ENCODE results near the gene PDE4B.
A peak's percentile ranks its signal among the peaks of the same experiment; 100 is the strongest.

Gene PDE4B

DNA sequence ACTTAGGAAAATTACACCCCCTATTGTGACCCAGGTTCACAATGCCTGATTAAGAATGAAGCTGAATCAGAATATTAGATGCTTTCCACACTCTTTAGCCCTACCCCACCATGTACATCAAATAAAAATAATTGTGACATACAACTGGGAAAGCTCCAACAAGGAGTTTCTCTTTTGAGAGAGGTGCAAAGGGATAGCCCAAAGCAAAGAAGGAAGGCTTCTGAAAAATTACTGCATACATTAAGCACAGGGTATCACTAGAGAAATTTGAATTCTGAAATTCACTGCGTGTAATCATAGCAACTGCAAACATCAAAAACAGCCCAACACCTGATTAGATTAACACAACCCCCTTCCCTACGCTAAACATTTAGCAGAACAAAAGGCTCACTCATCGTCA lies 34.1 kb downstream of the PDE4B start:
- Histone ChIP-seq H3K27ac (no peak overlapping the region), H3K4me3 (ENCODE audit: low read depth, low read length) (no peak overlapping the region), H3K36me3 (replicated peaks) (no peaks in the 10 kb centered on the region), H3K27me3 (replicated peaks) (no peaks in the 10 kb centered on the region)
- TF ChIP-seq, protein P1, sequence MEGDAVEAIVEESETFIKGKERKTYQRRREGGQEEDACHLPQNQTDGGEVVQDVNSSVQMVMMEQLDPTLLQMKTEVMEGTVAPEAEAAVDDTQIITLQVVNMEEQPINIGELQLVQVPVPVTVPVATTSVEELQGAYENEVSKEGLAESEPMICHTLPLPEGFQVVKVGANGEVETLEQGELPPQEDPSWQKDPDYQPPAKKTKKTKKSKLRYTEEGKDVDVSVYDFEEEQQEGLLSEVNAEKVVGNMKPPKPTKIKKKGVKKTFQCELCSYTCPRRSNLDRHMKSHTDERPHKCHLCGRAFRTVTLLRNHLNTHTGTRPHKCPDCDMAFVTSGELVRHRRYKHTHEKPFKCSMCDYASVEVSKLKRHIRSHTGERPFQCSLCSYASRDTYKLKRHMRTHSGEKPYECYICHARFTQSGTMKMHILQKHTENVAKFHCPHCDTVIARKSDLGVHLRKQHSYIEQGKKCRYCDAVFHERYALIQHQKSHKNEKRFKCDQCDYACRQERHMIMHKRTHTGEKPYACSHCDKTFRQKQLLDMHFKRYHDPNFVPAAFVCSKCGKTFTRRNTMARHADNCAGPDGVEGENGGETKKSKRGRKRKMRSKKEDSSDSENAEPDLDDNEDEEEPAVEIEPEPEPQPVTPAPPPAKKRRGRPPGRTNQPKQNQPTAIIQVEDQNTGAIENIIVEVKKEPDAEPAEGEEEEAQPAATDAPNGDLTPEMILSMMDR (IDR thresholded peaks at IDR 0.05; ENCODE audit: low read depth, low read length, missing control alignments) = no peak
- no peak for DNase-seq
- in situ Hi-C loops (cut with HindIII; ENCODE audit: low pct_ligation_motif_present, low sequenced_read_pairs) = no loop called here

DNA sequence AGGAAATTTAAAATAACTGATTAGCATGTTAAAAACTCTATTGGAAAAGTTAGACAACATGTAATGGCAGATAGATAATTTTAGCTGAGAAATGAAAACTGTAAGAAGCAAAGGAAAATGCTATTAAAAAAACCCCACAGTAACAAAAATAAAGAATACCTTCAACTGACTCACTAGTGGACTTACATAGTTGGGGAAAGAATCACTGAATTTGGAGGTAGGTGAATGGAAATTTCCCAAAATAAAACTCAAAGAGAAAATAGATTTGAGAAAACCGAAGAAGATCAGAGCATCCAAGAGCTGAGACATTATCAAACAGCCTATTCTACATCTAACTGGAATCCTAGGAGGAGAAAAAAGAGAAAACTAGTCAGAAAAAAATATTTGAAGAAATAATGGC lies 34.7 kb downstream of the PDE4B start:
- Histone ChIP-seq H3K27ac (no peak overlapping the region), H3K36me3 (replicated peaks) (no peaks in the 10 kb centered on the region), H3K4me3 (ENCODE audit: low read depth, low read length) (no peak overlapping the region), H3K27me3 (replicated peaks) (no peaks in the 10 kb centered on the region)
- TF ChIP-seq, protein P1 (IDR thresholded peaks at IDR 0.05; ENCODE audit: low read depth, low read length, missing control alignments) = no peak
- no peak for DNase-seq
- in situ Hi-C loops (cut with HindIII; ENCODE audit: low pct_ligation_motif_present, low sequenced_read_pairs) = no loop called here

DNA sequence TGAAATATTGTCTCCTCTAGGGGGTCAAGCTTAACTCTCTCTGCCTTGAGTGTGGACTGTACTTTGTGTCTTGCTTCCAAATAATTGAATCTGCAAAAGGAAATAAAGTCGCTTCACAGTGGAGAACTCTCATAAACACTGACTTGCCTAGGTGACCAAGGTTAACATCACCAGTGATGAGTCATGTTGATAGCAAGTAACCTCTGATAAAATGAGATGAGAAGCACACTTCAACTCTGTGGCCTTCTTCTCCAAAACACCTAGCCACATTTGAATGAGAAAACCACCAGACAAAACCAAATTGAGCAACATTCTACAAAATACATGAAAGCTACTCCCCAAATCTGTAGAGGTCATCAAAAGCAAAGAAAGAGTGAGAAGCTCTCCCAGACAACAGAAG lies 37.6 kb downstream of the PDE4B start:
- H3K36me3 ChIP-seq (replicated peaks) = no peaks in the 10 kb centered on the region
- H3K27ac ChIP-seq = no peak overlapping the region
- H3K27me3 ChIP-seq (replicated peaks) = no peaks in the 10 kb centered on the region
- in situ Hi-C loops (cut with HindIII; ENCODE audit: low pct_ligation_motif_present, low sequenced_read_pairs) = no loop called here
- no peak overlapping the region for H3K4me3 ChIP-seq (ENCODE audit: low read depth, low read length)
- no peak for DNase-seq
- TF ChIP-seq, protein P1 (IDR thresholded peaks at IDR 0.05; ENCODE audit: low read depth, low read length, missing control alignments) = no peak

DNA sequence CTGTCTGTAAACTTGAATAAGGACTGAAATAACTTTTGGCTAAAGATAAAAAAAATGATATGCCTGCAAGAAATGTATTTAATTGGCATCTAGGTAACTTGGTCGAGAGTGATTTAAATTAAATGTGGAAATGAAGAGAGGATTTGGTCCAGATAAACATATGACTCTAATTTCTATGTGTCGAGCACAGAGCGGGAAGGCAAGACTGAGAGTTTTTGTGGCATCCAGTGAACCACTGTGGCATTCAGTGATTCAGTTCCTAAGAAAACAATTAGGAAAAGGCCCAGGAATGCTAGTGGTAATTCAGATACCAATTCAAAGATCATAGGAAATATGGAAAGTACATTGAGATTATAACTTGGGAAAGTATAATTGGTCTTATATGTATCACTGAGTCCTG lies 39.6 kb downstream of the PDE4B start:
- no peaks in the 10 kb centered on the region for H3K27me3 ChIP-seq (replicated peaks)
- peak; percentile 35 for DNase-seq
- H3K4me3 ChIP-seq (ENCODE audit: low read depth, low read length) = no peak overlapping the region
- in situ Hi-C loops (cut with HindIII; ENCODE audit: low pct_ligation_motif_present, low sequenced_read_pairs) = no loop called here
- TF ChIP-seq, protein P1 (IDR thresholded peaks at IDR 0.05; ENCODE audit: low read depth, low read length, missing control alignments) = no peak
- no peaks in the 10 kb centered on the region for H3K36me3 ChIP-seq (replicated peaks)
- H3K27ac ChIP-seq = no peak overlapping the region

DNA sequence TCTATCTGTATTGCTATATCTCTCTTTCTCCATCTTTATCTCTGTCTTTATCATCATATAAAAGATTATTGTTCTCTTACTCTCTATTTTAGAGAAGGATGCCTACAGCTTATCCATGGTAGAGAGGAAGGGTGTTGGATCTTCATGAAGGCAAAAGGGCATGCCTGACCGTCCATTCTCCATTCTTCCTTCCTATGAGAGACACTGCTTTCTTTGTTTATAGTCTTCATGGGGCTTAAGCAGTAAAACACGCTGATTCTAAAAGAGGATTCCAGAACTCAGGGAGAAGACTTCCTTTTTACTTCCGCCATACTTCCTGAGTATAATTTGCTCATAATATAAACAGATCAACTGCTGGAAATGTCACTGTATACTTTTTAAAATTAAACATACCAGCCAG lies 44.0 kb downstream of the PDE4B start:
- H3K4me3 ChIP-seq (ENCODE audit: low read depth, low read length) = no peak overlapping the region
- in situ Hi-C loops (cut with HindIII; ENCODE audit: low pct_ligation_motif_present, low sequenced_read_pairs) = no loop called here
- no peaks in the 10 kb centered on the region for H3K27me3 ChIP-seq (replicated peaks)
- no peaks in the 10 kb centered on the region for H3K36me3 ChIP-seq (replicated peaks)
- no peak overlapping the region for H3K27ac ChIP-seq
- DNase-seq = no peak
- TF ChIP-seq, protein P1 (IDR thresholded peaks at IDR 0.05; ENCODE audit: low read depth, low read length, missing control alignments) = no peak

DNA sequence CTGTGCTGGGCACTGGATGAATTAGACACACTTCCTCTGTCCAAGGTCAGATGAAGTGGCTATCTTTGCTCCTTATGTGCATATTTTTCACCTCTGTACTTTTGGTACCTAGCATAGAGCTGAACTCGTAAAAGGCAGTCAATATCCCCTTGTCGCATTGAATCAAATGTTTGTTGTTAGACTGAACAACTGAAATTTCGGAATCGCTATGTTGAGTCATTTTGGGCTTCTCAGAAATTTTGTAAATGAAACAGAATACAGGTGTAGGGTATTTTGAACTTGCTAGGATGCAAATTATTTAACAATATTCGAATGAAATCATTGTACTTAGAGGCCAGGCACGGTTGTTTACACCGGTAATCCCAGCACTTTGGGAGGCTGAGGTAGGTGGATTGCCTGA lies 48.0 kb downstream of the PDE4B start:
- TF ChIP-seq, protein P1 (IDR thresholded peaks at IDR 0.05; ENCODE audit: low read depth, low read length, missing control alignments) = no peak
- Histone ChIP-seq H3K36me3 (replicated peaks) (no peaks in the 10 kb centered on the region), H3K27ac (no peak overlapping the region), H3K27me3 (replicated peaks) (no peaks in the 10 kb centered on the region), H3K4me3 (ENCODE audit: low read depth, low read length) (no peak overlapping the region)
- in situ Hi-C loops (cut with HindIII; ENCODE audit: low pct_ligation_motif_present, low sequenced_read_pairs) = no loop called here
- no peak for DNase-seq
